ENCODE data around the gene ERCC2.

The ERCC2 gene

GRCh38 chr19:45406226-45407090, 36.1 kb upstream of the ERCC2 start, which contains the start of gene POLR1G:
Gene POLR1G (plus strand): TSS chr19:45406644. CDS start chr19:45406697, 53 bp downstream.
- no peak for TF ChIP-seq CTCF (IDR thresholded peaks at IDR 0.05; ENCODE audit: low read depth, low read length)
- peak within 1 kb of the TSS; percentile 93 to 97 for H3K4me3 ChIP-seq (replicated peaks in 1 of 2; ENCODE audit: low read depth in 2 of 2, low read length in 2 of 2)
- peak; percentile 82 to 89 for DNase-seq (ENCODE audit: low read depth in 2 of 2)

GRCh38 chr19:45405435-45406225, 35.3 kb upstream of the ERCC2 start:
- no peak for TF ChIP-seq CTCF (IDR thresholded peaks at IDR 0.05; ENCODE audit: low read depth, low read length)

GRCh38 chr19:45404557-45405434, 34.4 kb upstream of the ERCC2 start, which contains the start of gene PPP1R13L:
Gene PPP1R13L (minus strand): TSS chr19:45405069. CDS start chr19:45398318, 6,751 bp downstream.
- no peak for TF ChIP-seq CTCF (IDR thresholded peaks at IDR 0.05; ENCODE audit: low read depth, low read length)
- H3K4me3 ChIP-seq (replicated peaks in 1 of 2; ENCODE audit: low read depth in 2 of 2, low read length in 2 of 2), result peak within 1 kb of the TSS; percentile 93 to 97
- peak; percentile 80 to 90 for DNase-seq (ENCODE audit: low read depth in 2 of 2)

More at GRCh38 chr19:45405435-45406225, 35.3 kb upstream of the ERCC2 start:
- DNase-seq (ENCODE audit: low read depth in 2 of 2), result peak; percentile 91 to 96
- H3K4me3 ChIP-seq (replicated peaks in 1 of 2; ENCODE audit: low read depth in 2 of 2, low read length in 2 of 2), result peak overlapping the region; percentile 93 to 97

- H3K4me3 ChIP-seq (replicated peaks in 1 of 2; ENCODE audit: low read depth in 2 of 2, low read length in 2 of 2), result peak overlapping the region; percentile 93 to 97
- peak; percentile 65 for TF ChIP-seq CTCF (IDR thresholded peaks at IDR 0.05; ENCODE audit: low read depth, low read length)
- peak in 1 of 2 donors; percentile 54 for DNase-seq (ENCODE audit: low read depth in 2 of 2)
These were observed 33.6 kb upstream of the ERCC2 start for GRCh38 chr19:45403781-45404556.

GRCh38 chr19:45403272-45403671, 32.9 kb upstream of the ERCC2 start:
- H3K4me3 ChIP-seq (replicated peaks in 1 of 2; ENCODE audit: low read depth in 2 of 2, low read length in 2 of 2), result peak overlapping the region in 1 of 2 donors; percentile 93
- DNase-seq (ENCODE audit: low read depth in 2 of 2), result no peak
- no peak for TF ChIP-seq CTCF (IDR thresholded peaks at IDR 0.05; ENCODE audit: low read depth, low read length)
